HepG2 (cell line): ENCODE measurements around the gene BCL7A. TPM values are rescaled to one million over a fixed set of nuclear protein-coding genes. Genes with fewer than 3 reads are reported as not detected.

Experiments used
- ATAC-seq: fragments of 200-7000 bp; cut with Tn5 transposase; 3 replicates; pipeline ENCODE4 v1.9.1; 2020; ENCODE audit warnings: mild to moderate bottlenecking, moderate library complexity
- BruUV-seq: library from RNA; stranded (reverse); fragments of 400-500 nt; replicated peaks from 2 replicates; lab custom pipeline; 2021; lab: Mats Ljungman, UMichigan
- CTCF ChIA-PET: fragments of 300-600 bp; formaldehyde crosslinking; extraction: SDS; loops from one replicate; lab custom pipeline; 2021; ENCODE audit warnings: low total read pairs, inconsistent platforms, low intra/inter-chr PET ratio; lab: Yijun Ruan, JAX
- POLR2A ChIA-PET: fragments of 350-600 bp; sonication (Branson Sonifier 250); formaldehyde crosslinking; loops from one replicate; lab custom pipeline; 2020; ENCODE audit warnings: antibody characterized with exemption, inconsistent platforms; lab: Yijun Ruan, JAX
- DNase-seq: peaks from one replicate; pipeline ENCODE4 v3.0.0-alpha.2; 2015; ENCODE audit warnings: low spot score
- FAIRE-seq: peaks from 3 replicates; lab custom pipeline; 2011; peaks lifted over from hg19 to GRCh38; lab: Jason Lieb, UNC
- H2AFZ ChIP-seq: one replicate; pipeline ENCODE4 v1.6.1; 2011; ENCODE audit warnings: low read length, inconsistent platforms
- H3K27ac ChIP-seq: fragments of 300-600 bp; 3 replicates; pipeline ENCODE4 v1.8.0; 2011; ENCODE audit warnings: mixed run types, mild to moderate bottlenecking, mixed read lengths, low read length, inconsistent platforms; ENCODE audit not compliant: insufficient read depth; ENCODE audit errors: extremely low read length
- H3K27me3 ChIP-seq, 2 experiments: fragments of 200-600 bp in 1 of 2; 2 replicates in 1 of 2; 3 replicates in 1 of 2; pipeline versions ENCODE4 v1.6.0 to v1.8.0; 2011; ENCODE audit warnings: low read length in 2 of 2, mild to moderate bottlenecking in 2 of 2, moderate library complexity in 2 of 2, inconsistent platforms in 1 of 2; ENCODE audit not compliant: insufficient read depth in 2 of 2, control insufficient read depth in 1 of 2
- H3K36me3 ChIP-seq, 2 experiments: fragments of 200-600 bp in 1 of 2; replicated peaks in 1 of 2; 2 replicates in 1 of 2; 3 replicates in 1 of 2; pipeline versions ENCODE4 v1.5.1 to v1.8.0; 2011; ENCODE audit warnings: low read length in 2 of 2, inconsistent platforms in 1 of 2; ENCODE audit not compliant: insufficient read depth in 2 of 2, control insufficient read depth in 1 of 2
- H3K4me1 ChIP-seq: 2 replicates; pipeline ENCODE4 v1.5.1; 2012; ENCODE audit warnings: low read length, inconsistent platforms; ENCODE audit not compliant: insufficient read depth
- H3K4me2 ChIP-seq: 2 replicates; pipeline ENCODE4 v1.6.0; 2011; ENCODE audit warnings: low read depth, low read length, inconsistent platforms
- H3K4me3 ChIP-seq, 3 experiments: fragments of 200-600 bp in 1 of 3; sonication (generic), shearing (Covaris generic) in 1 of 3; replicated peaks in 1 of 3; 2 replicates each; pipeline ENCODE4 v1.5.1; 2011 to 2016; ENCODE audit warnings: low read length in 3 of 3, inconsistent platforms in 2 of 3, low read depth in 2 of 3, mild to moderate bottlenecking in 2 of 3, control low read depth in 1 of 3, mixed read lengths in 1 of 3; ENCODE audit not compliant: insufficient read depth in 1 of 3
- H3K79me2 ChIP-seq: one replicate; pipeline ENCODE4 v1.6.1; 2011; ENCODE audit warnings: low read length, inconsistent platforms; ENCODE audit not compliant: insufficient read depth
- H3K9ac ChIP-seq: 2 replicates; pipeline ENCODE4 v1.6.0; 2011; ENCODE audit warnings: mild to moderate bottlenecking, low read depth, low read length, inconsistent platforms; ENCODE audit not compliant: insufficient read depth
- H3K9me3 ChIP-seq: 2 replicates; pipeline ENCODE4 v1.5.1; 2012; ENCODE audit warnings: mild to moderate bottlenecking, low read length
- H4K20me1 ChIP-seq: 2 replicates; pipeline ENCODE4 v1.6.0; 2011; ENCODE audit warnings: inconsistent platforms, mild to moderate bottlenecking, low read length, moderate library complexity; ENCODE audit not compliant: insufficient read depth
- CEBPZ ChIP-seq: IDR thresholded peaks from 2 replicates; pipeline ENCODE4 v1.6.1; 2012; ENCODE audit warnings: low read length, improper control_type of control experiment
- GABPA ChIP-seq, 2 experiments: IDR thresholded peaks; 2 replicates each; pipeline ENCODE4 v1.6.1; 2011 to 2016; ENCODE audit warnings: low read depth in 2 of 2, low read length in 1 of 2, missing biosample characterization in 1 of 2, missing genetic modification characterization in 1 of 2
- HNRNPK ChIP-seq: fragments of 200-400 bp; formaldehyde crosslinking; IDR thresholded peaks from 2 replicates; pipeline ENCODE4 v1.6.1; 2018; ENCODE audit warnings: low read length, low read depth, moderate library complexity, mild to moderate bottlenecking; ENCODE audit not compliant: poor library complexity, severe bottlenecking
- MIER3 ChIP-seq: IDR thresholded peaks from 2 replicates; pipeline ENCODE4 v1.6.1; 2016; ENCODE audit warnings: missing compliant biosample characterization, borderline replicate concordance
- NBN ChIP-seq: fragments of 450-650 bp; conservative IDR thresholded peaks from 2 replicates; pipeline ENCODE4 v1.6.1; 2017
- NONO ChIP-seq, 2 experiments: fragments of 450-650 bp in 1 of 2; sonication (generic) in 1 of 2; formaldehyde crosslinking in 1 of 2; IDR thresholded peaks in 1 of 2; conservative IDR thresholded peaks in 1 of 2; 2 replicates each; pipeline versions ENCODE4 v1.6.1 to v1.8.0; 2017 to 2022; ENCODE audit warnings: mild to moderate bottlenecking in 1 of 2, missing genetic modification reagents in 1 of 2, moderate library complexity in 1 of 2
- RFX3 ChIP-seq: IDR thresholded peaks from 2 replicates; pipeline ENCODE4 v1.6.1; 2016; ENCODE audit warnings: missing biosample characterization, missing genetic modification reagents
- WIZ ChIP-seq: sonication (generic); formaldehyde crosslinking; IDR thresholded peaks from 2 replicates; pipeline ENCODE4 v1.5.1; 2020; ENCODE audit warnings: mild to moderate bottlenecking, missing genetic modification reagents
- YEATS4 ChIP-seq: sonication (generic); formaldehyde crosslinking; IDR thresholded peaks from 2 replicates; pipeline ENCODE4 v1.4.0; 2020; ENCODE audit warnings: missing genetic modification reagents, borderline replicate concordance
- ZFP1 ChIP-seq: IDR thresholded peaks from 2 replicates; pipeline ENCODE4 v1.6.1; 2016
- ZFP36 ChIP-seq: fragments of 150-350 bp; IDR thresholded peaks from 2 replicates; pipeline ENCODE4 v1.6.1; 2018; ENCODE audit warnings: borderline replicate concordance, low read length, low read depth; ENCODE audit not compliant: partially characterized antibody
- ZNF589 ChIP-seq: sonication (generic); formaldehyde crosslinking; conservative IDR thresholded peaks from 2 replicates; pipeline ENCODE4 v1.8.0; 2022; ENCODE audit warnings: mild to moderate bottlenecking, moderate library complexity, missing genetic modification reagents
- ZNF629 ChIP-seq: sonication (generic); formaldehyde crosslinking; conservative IDR thresholded peaks from 2 replicates; pipeline ENCODE4 v1.5.0; 2020; ENCODE audit warnings: missing genetic modification reagents
- ZNF660 ChIP-seq: sonication (generic); formaldehyde crosslinking; IDR thresholded peaks from 2 replicates; pipeline ENCODE4 v1.5.1; 2020; ENCODE audit warnings: mild to moderate bottlenecking, low read depth, missing genetic modification reagents, borderline replicate concordance
- ZSCAN21 ChIP-seq: sonication (generic); formaldehyde crosslinking; IDR thresholded peaks from 2 replicates; pipeline ENCODE4 v1.8.0; 2022; ENCODE audit warnings: mild to moderate bottlenecking, missing genetic modification reagents, moderate library complexity, borderline replicate concordance
- WGBS: methylation state at CpG from one replicate; pipeline ENCODE4 v1.1.6; 2017; ENCODE audit warnings: low lambda C conversion rate; 5-methylcytosine and 5-hydroxymethylcytosine counted together
- in situ Hi-C: cut with HindIII; loops from 2 replicates; pipeline ENCODE4 v1.10.0; 2017; ENCODE audit warnings: low pct_unique_long_range_greater_than_20kb; ENCODE audit not compliant: extremely low pct_ligation_motif_present
- intact Hi-C: fragments of 100-400 bp; cut with micrococcal nuclease; formaldehyde crosslinking; loops from one replicate; pipeline ENCODE4 v1.10.0; 2022; ENCODE audit not compliant: unreplicated experiment
- polyA plus RNA-seq, 8 experiments: library from polyadenylated mRNA; depleted of rRNA in 3 of 8; stranded (reverse) in 7 of 8; unstranded in 1 of 8; fragments of >200 nt; fragmentation: Illumina TruSeq in 4 of 8; extraction: Trizol in 4 of 8; gene quantifications; 2 replicates each; pipeline versions ENCODE4 v1.2.1 to v1.2.3, GENCODE V29; 2011 to 2016; ENCODE audit warnings: low read depth in 4 of 8, missing spikeins in 1 of 8, mixed read lengths in 1 of 8; ENCODE audit not compliant: insufficient read depth in 1 of 8
- total RNA-seq, 5 experiments: library from RNA; depleted of rRNA; stranded (reverse); fragments of >200 nt; fragmentation: Illumina TruSeq; extraction: Trizol; gene quantifications; 2 replicates each; pipeline ENCODE4 v1.2.3, GENCODE V29; 2016; ENCODE audit warnings: low read depth in 1 of 5
- TF ChIP-seq, protein P1 (sequence below): sonication (generic); formaldehyde crosslinking; IDR thresholded peaks from 2 replicates; pipeline ENCODE4 v1.9.0; 2021; ENCODE audit warnings: missing genetic modification reagents, borderline replicate concordance
- TF ChIP-seq, protein P2 (sequence below): sonication (generic); formaldehyde crosslinking; IDR thresholded peaks from 2 replicates; pipeline ENCODE4 v1.4.0; 2020; ENCODE audit warnings: mild to moderate bottlenecking, missing genetic modification reagents

The BCL7A gene
- total and polyA plus RNA-seq, 2 of the 13 experiments (the other 11 are each of a cell fraction or from before 2014, with no cell fraction given): 4.1 to 6.2 TPM

DNA sequence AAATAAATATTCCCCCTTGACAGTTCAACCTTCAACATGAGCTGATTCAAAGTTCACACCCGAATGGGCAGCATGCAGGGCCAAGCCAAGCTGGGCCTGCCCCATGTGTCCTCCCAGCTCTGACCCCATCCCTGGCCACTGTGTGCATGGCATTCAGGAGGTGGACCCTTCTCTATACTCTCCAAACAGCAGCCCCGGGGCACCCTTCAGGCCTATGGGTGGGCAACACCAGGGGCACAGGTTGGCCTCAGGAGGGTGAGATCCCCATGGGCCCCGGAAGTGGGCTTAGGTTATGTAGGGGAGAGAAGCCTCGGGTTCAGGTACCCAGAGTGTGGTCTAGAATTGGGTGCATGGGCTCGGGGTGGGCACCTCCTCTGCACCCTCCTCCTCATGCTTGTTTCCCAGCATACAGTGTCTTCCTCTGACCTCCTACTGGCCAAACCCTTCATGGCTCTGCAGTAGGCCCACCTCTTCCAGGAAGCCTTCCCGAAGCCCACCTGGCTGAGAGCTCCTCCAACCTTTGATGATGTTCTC is 31.5 kb upstream of the BCL7A start:
- ChIA-PET POLR2A (no interaction called here), CTCF (no interaction called here)
- WGBS: 40% methylated on average over 4 of the region's 6 CpGs
- Histone ChIP-seq H3K4me1 (peaks cover 40% of the 10 kb centered on the region), H4K20me1 (no peaks in the 10 kb centered on the region), H3K4me2 (no peak overlapping the region), H3K79me2 (no peaks in the 10 kb centered on the region), H3K27ac (no peak overlapping the region), H3K4me3 (no peak overlapping the region), H2AFZ (no peak overlapping the region), H3K9ac (no peak overlapping the region), H3K27me3 (peaks cover 0 to 4% of the 10 kb centered on the region in 2 experiments; a peak in 1 of 5 replicates), H3K36me3 (no peaks in the 10 kb centered on the region), H3K9me3 (no peaks in the 10 kb centered on the region)
- FAIRE-seq (no peak), DNase-seq (no peak), ATAC-seq (peak; percentile 56)
- intact Hi-C loops: no loop called here
- in situ Hi-C loops: no loop called here
- no TSS peak for BruUV-seq
- no peak for TF ChIP-seq RFX3 (CRISPR knock-in tag)
- no peak for TF ChIP-seq ZNF629 (CRISPR knock-in tag)
- no peak for TF ChIP-seq ZNF589 (CRISPR knock-in tag)
- no peak for TF ChIP-seq HNRNPK
- no peak for TF ChIP-seq GABPA (IDR thresholded peaks at IDR 0.05; ENCODE audit: low read depth, low read length)
- no peak for TF ChIP-seq GABPA (CRISPR knock-in tag; IDR thresholded peaks at IDR 0.05; ENCODE audit: low read depth)
- TF ChIP-seq, protein P1, sequence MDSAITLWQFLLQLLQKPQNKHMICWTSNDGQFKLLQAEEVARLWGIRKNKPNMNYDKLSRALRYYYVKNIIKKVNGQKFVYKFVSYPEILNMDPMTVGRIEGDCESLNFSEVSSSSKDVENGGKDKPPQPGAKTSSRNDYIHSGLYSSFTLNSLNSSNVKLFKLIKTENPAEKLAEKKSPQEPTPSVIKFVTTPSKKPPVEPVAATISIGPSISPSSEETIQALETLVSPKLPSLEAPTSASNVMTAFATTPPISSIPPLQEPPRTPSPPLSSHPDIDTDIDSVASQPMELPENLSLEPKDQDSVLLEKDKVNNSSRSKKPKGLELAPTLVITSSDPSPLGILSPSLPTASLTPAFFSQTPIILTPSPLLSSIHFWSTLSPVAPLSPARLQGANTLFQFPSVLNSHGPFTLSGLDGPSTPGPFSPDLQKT (CRISPR knock-in tag): no peak
- no peak for TF ChIP-seq CEBPZ
- no peak for TF ChIP-seq ZSCAN21 (CRISPR knock-in tag)
- TF ChIP-seq YEATS4 (CRISPR knock-in tag): no peak
- no peak for TF ChIP-seq NBN
- no peak for TF ChIP-seq MIER3 (CRISPR knock-in tag)
- no peak for TF ChIP-seq ZFP1 (CRISPR knock-in tag)
- TF ChIP-seq WIZ: no peak
- TF ChIP-seq ZNF660 (CRISPR knock-in tag): no peak
- TF ChIP-seq NONO (IDR thresholded peaks at IDR 0.05): no peak
- TF ChIP-seq NONO (CRISPR knock-in tag; conservative IDR thresholded peaks at IDR 0.05): no peak
- no peak for TF ChIP-seq ZFP36
- TF ChIP-seq, protein P2, sequence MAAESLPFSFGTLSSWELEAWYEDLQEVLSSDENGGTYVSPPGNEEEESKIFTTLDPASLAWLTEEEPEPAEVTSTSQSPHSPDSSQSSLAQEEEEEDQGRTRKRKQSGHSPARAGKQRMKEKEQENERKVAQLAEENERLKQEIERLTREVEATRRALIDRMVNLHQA: no peak
